Mucosa of descending colon (tissue), 3 donors: ENCODE measurements around the gene CORO7. TPM values are rescaled to one million over a fixed set of nuclear protein-coding genes. Genes with fewer than 3 reads are reported as not detected.

Experiments
- ATAC-seq: fragments of 200-7000 bp; cut with Tn5 transposase; one replicate; pipeline ENCODE4 v1.9.1; 2020; ENCODE audit warnings: mild to moderate bottlenecking, moderate library complexity
- DNase-seq, 3 donors: peaks; one replicate each; pipeline ENCODE4 v3.0.0-alpha.2; 2020
- H3K36me3 ChIP-seq: fragments of 200-600 bp; one replicate; pipeline ENCODE4 v1.8.0; 2021; ENCODE audit warnings: low read depth, mild to moderate bottlenecking
- H3K4me1 ChIP-seq: fragments of 200-600 bp; one replicate; pipeline ENCODE4 v1.8.0; 2021; ENCODE audit warnings: low read depth, mild to moderate bottlenecking
- H3K4me3 ChIP-seq: fragments of 200-600 bp; one replicate; pipeline ENCODE4 v1.8.0; 2021; ENCODE audit warnings: mild to moderate bottlenecking
- H3K9me3 ChIP-seq: fragments of 200-600 bp; one replicate; pipeline ENCODE4 v1.8.0; 2021; ENCODE audit warnings: mild to moderate bottlenecking
- CTCF ChIP-seq: fragments of 200-600 bp; IDR thresholded peaks from one replicate; pipeline ENCODE4 v1.8.0; 2022; ENCODE audit warnings: antibody characterized with exemption, mild to moderate bottlenecking
- intact Hi-C, 2 donors: fragments of 100-400 bp; cut with DNase I in 1 of 2; cut with micrococcal nuclease in 1 of 2; formaldehyde crosslinking; loops; one replicate each; pipeline versions ENCODE4 v1.11.0 to v1.11.1; 2022; cut with DNase I, micrococcal nuclease
- total RNA-seq, 3 donors: library from RNA; stranded (reverse); fragmentation: NEBNext Ultra II Directional in 2 of 3; extraction: Animal tissue kit (Norgen Biotek cat#: 25700) in 2 of 3; gene quantifications; one replicate each; pipeline versions ENCODE4 v1.2.1 to v1.2.4, GENCODE V29; 2021 to 2023
- donor health status: DM: no; HTN: no; CAD: no; lungs with moderate emphysema.
- donor health status: DM: no; HTN: no; CAD: no.
- donor health status: DM: no; HTN: yes; CAD: no.

CORO7 gene
- total RNA-seq, 3 donors from 2014 or later = 40.0 to 61.2 (median 49.1) TPM

DNA sequence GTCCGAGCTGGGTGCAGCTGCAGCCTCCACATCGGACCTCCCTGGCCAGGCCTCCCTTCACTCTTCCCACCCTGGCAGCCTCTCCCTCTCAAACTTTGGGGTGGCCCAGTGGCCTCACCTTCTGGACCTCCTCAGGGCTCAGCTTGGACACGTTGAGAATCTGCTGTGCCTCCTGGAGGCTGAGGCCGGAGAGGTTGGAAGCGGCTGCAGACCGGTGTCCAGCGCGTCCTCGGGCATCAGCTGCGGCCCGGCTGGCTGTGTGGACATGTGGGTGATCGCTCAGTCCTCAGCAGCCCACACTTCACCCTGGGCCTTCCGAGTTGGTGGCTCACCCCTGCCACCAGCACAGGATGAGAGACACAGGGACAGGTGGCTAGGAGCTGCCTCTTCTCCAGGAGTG, 75.1 kb downstream of the CORO7 start:
- no peaks in the 10 kb centered on the region for H3K36me3 ChIP-seq
- ATAC-seq (no peak), DNase-seq (no peak)
- no peak for TF ChIP-seq CTCF
- no peak overlapping the region for H3K4me3 ChIP-seq
- intact Hi-C loops = no loop called here
- peaks cover 4% of the 10 kb centered on the region for H3K4me1 ChIP-seq
- no peaks in the 10 kb centered on the region for H3K9me3 ChIP-seq

GRCh38 chr16:4340443-4340842, 76.0 kb downstream of the CORO7 start:
- DNase-seq (no peak), ATAC-seq (no peak)
- Histone ChIP-seq H3K36me3 (no peaks in the 10 kb centered on the region), H3K4me3 (no peak overlapping the region), H3K4me1 (peaks cover 3% of the 10 kb centered on the region), H3K9me3 (no peaks in the 10 kb centered on the region)
- intact Hi-C loops = no loop called here
- no peak for TF ChIP-seq CTCF

GRCh38 chr16:4339909-4340308, 76.5 kb downstream of the CORO7 start:
- no peak for TF ChIP-seq CTCF
- peaks cover 3% of the 10 kb centered on the region for H3K4me1 ChIP-seq
- H3K4me3 ChIP-seq = no peak overlapping the region
- no peak for ATAC-seq
- H3K9me3 ChIP-seq = no peaks in the 10 kb centered on the region
- intact Hi-C loops = loop anchor here in 1 of 2 donors (10.0 kb wide), 1 partner anchor 55 kb away; no protein-coding TSS in a partner anchor
- DNase-seq = no peak
- no peaks in the 10 kb centered on the region for H3K36me3 ChIP-seq

DNA sequence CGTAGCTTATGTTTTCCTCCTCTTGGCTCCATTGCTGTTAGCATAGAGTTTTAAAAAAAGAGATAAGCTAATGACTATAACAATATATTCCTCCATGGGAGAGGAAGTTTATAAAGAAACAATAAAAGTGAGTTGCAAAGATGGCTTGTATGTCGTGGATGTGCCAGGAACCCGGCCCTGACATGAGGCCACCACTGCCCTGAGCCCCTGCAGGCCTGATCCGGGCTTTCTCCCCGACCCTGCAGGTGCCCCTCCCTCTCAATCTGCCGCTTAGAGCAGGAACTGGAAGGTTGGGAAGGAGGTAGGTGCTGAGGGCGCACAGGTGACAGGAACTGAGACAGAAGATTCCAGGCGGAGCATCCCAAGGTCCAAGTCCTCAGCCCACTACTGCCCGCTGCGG, 76.9 kb downstream of the CORO7 start:
- Histone ChIP-seq H3K36me3 (no peaks in the 10 kb centered on the region), H3K4me1 (peaks cover 3% of the 10 kb centered on the region), H3K4me3 (no peak overlapping the region), H3K9me3 (no peaks in the 10 kb centered on the region)
- ATAC-seq (no peak), DNase-seq (no peak)
- intact Hi-C loops = loop anchor here in 1 of 2 donors (10.0 kb wide), 1 partner anchor 55 kb away; no protein-coding TSS in a partner anchor
- TF ChIP-seq CTCF = no peak

DNA sequence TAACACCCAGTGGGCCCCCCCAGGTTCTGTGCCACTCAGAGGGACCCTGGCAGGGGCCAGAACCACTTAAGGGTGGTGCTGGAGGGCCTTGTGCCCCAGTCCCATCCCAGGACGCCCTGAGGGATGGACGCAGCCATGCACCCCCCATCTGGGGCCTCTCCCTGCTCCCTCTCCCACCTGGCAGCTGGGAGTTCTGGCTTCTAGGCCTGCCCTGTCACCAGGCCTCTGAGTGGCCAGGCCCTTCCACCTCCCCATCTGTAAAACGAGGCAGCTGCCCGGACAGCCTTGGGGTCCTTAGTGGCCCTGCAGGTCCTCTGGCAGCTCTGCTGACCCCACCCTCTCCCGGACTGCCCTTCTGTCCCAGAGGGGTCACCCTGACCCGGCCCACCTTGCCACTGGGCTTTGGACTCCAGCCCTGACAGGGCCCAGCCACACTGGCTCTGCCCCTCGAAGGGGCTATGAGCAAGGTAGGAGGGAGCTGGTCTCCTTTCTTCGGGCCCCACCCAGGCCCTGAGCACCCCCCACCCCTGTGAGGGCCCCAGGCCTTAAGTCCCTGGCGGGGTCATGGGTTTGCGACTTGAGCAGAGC, 77.6 kb downstream of the CORO7 start:
- TF ChIP-seq CTCF = no peak
- ATAC-seq (no peak), DNase-seq (no peak)
- Histone ChIP-seq H3K4me1 (peaks cover 3% of the 10 kb centered on the region), H3K36me3 (no peaks in the 10 kb centered on the region), H3K4me3 (no peak overlapping the region), H3K9me3 (no peaks in the 10 kb centered on the region)
- intact Hi-C loops = loop anchor here in 1 of 2 donors (10.0 kb wide), 1 partner anchor 54 kb away; no protein-coding TSS in a partner anchor
